ENCODE data around the gene SLMAP. TPM values are rescaled to one million over a fixed set of nuclear protein-coding genes. Genes with fewer than 3 reads are reported as not detected.

The SLMAP gene
- total and polyA plus RNA-seq, 2 of the 13 experiments (the other 11 are each of a cell fraction or from before 2014, with no cell fraction given) = 24.0 to 48.3 TPM

DNA sequence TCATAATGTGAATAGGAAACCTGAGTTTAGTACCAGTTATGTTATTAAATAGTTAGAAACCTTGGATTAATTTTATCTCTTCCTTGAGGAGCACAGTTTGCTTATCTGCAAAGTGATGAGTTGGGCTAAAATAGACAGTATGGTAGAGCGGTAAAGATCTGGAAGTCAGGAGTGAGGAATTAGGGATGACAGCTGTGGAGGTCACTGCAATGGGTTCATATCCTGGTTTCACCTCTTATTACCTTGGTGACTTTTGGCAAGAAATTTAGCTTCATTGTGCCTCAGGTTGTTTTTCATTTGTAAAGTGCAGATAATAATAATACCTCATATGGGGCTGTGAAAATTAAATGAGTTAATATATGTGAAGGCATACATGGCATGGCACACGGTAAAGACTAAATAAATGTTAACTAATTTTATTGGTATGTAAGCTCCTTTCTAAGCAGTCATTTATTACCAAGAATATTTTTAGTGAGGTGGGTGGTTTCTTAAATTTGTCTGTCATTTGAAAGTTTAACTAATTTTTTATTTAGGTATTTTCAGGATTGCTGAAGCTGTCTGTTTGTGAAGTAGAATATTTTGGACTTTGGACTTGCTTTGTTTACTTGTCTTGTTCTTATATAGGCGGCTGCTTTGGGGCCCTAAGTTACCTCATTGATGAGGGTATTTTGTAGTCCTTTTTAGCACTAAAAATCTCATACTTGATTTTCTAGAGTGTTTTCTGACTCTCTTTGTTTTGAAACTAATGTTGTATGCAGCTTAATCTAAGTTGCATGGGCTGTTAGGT is 41.8 kb downstream of the SLMAP start (continued):
- TF ChIP-seq HNF4A (CRISPR knock-in tag; IDR thresholded peaks at IDR 0.05) (peak; percentile 87), ZNF850 (CRISPR knock-in tag; conservative IDR thresholded peaks at IDR 0.05) (no peak), RXRB (CRISPR knock-in tag; IDR thresholded peaks at IDR 0.05; ENCODE audit: borderline replicate concordance) (peak; percentile 28; the same call in 1 of the 2 replicates), SOX6 (IDR thresholded peaks at IDR 0.05) (no peak), SOX6 (CRISPR knock-in tag; IDR thresholded peaks at IDR 0.05) (peak; percentile 41; the same call in 1 of the 2 replicates), ELF3 (CRISPR knock-in tag; IDR thresholded peaks at IDR 0.05) (0 out of 2 replicates have a peak, but pooled peaks have one; percentile 11), HNRNPK (IDR thresholded peaks at IDR 0.05; ENCODE audit: low read depth, low read length, poor library complexity, severe bottlenecking) (no peak), ZNF264 (CRISPR knock-in tag; IDR thresholded peaks at IDR 0.05) (0 out of 2 replicates have a peak, but pooled peaks have one; percentile 60), CEBPG (CRISPR knock-in tag; IDR thresholded peaks at IDR 0.05) (0 out of 2 replicates have a peak, but pooled peaks have one; percentile 31), ZFP36L1 (CRISPR knock-in tag; IDR thresholded peaks at IDR 0.05) (no peak), HOXA3 (CRISPR knock-in tag; IDR thresholded peaks at IDR 0.05) (no peak), EP300 (IDR thresholded peaks at IDR 0.05; ENCODE audit: low read depth in 2 of 2, low read length in 2 of 2) (peak in 1 of 2 experiments; percentile 70; a peak in 2 of 4 replicates), EP300 (CRISPR knock-in tag; IDR thresholded peaks at IDR 0.05; ENCODE audit: borderline replicate concordance) (no peak), PAF1 (CRISPR knock-in tag; IDR thresholded peaks at IDR 0.05) (no peak), PPARG (CRISPR knock-in tag; conservative IDR thresholded peaks at IDR 0.05) (no peak), TARDBP (CRISPR knock-in tag; IDR thresholded peaks at IDR 0.05) (0 out of 2 replicates have a peak, but pooled peaks have one; percentile 35), MATR3 (CRISPR knock-in tag; IDR thresholded peaks at IDR 0.05) (no peak), ZFP1 (CRISPR knock-in tag; IDR thresholded peaks at IDR 0.05) (no peak), ASH2L (IDR thresholded peaks at IDR 0.05; ENCODE audit: insufficient read length, low read depth, low read length) (peak; percentile 76), CHD4 (IDR thresholded peaks at IDR 0.05; ENCODE audit: borderline replicate concordance, low read length) (0 out of 2 replicates have a peak, but pooled peaks have one; percentile 51), SOX13 (IDR thresholded peaks at IDR 0.05) (no peak), SOX13 (CRISPR knock-in tag; conservative IDR thresholded peaks at IDR 0.05 in 1 of 2, IDR thresholded peaks at IDR 0.05 in 1 of 2) (peak in 1 of 2 experiments; percentile 44; a peak in 1 of 4 replicates), HNRNPL (IDR thresholded peaks at IDR 0.05; ENCODE audit: low read depth, low read length) (no peak), BCL6 (CRISPR knock-in tag; IDR thresholded peaks at IDR 0.05) (peak; percentile 38; the same call in 1 of the 2 replicates), ZMYM2 (CRISPR knock-in tag; IDR thresholded peaks at IDR 0.05) (no peak)
- TF ChIP-seq, protein P1, sequence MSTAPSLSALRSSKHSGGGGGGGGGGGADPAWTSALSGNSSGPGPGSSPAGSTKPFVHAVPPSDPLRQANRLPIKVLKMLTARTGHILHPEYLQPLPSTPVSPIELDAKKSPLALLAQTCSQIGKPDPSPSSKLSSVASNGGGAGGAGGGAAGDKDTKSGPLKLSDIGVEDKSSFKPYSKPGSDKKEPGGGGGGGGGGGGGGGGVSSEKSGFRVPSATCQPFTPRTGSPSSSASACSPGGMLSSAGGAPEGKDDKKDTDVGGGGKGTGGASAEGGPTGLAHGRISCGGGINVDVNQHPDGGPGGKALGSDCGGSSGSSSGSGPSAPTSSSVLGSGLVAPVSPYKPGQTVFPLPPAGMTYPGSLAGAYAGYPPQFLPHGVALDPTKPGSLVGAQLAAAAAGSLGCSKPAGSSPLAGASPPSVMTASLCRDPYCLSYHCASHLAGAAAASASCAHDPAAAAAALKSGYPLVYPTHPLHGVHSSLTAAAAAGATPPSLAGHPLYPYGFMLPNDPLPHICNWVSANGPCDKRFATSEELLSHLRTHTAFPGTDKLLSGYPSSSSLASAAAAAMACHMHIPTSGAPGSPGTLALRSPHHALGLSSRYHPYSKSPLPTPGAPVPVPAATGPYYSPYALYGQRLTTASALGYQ (CRISPR knock-in tag; IDR thresholded peaks at IDR 0.05) = 0 out of 2 replicates have a peak, but pooled peaks have one; percentile 40
- TF ChIP-seq, protein P2, sequence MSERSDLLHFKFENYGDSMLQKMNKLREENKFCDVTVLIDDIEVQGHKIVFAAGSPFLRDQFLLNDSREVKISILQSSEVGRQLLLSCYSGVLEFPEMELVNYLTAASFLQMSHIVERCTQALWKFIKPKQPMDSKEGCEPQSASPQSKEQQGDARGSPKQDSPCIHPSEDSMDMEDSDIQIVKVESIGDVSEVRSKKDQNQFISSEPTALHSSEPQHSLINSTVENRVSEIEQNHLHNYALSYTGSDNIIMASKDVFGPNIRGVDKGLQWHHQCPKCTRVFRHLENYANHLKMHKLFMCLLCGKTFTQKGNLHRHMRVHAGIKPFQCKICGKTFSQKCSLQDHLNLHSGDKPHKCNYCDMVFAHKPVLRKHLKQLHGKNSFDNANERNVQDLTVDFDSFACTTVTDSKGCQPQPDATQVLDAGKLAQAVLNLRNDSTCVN (CRISPR knock-in tag; IDR thresholded peaks at IDR 0.05; ENCODE audit: borderline replicate concordance) = no peak
- TF ChIP-seq, protein P3, sequence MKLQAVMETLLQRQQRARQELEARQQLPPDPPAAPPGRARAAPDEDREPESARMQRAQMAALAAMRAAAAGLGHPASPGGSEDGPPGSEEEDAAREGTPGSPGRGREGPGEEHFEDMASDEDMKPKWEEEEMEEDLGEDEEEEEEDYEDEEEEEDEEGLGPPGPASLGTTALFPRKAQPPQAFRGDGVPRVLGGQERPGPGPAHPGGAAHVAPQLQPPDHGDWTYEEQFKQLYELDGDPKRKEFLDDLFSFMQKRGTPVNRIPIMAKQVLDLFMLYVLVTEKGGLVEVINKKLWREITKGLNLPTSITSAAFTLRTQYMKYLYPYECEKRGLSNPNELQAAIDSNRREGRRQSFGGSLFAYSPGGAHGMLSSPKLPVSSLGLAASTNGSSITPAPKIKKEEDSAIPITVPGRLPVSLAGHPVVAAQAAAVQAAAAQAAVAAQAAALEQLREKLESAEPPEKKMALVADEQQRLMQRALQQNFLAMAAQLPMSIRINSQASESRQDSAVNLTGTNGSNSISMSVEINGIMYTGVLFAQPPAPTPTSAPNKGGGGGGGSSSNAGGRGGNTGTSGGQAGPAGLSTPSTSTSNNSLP (IDR thresholded peaks at IDR 0.05; ENCODE audit: low read depth, low read length) = peak; percentile 62
